HEK293 (cell line): ENCODE measurements around the gene FRMPD2.

Source experiments
- CTCF ChIA-PET: fragments of 350-600 bp; formaldehyde crosslinking; extraction: SDS; loops from one replicate; lab custom pipeline; 2021; ENCODE audit warnings: antibody characterized with exemption; lab: Yijun Ruan, JAX
- POLR2A ChIA-PET: fragments of 300-600 bp; formaldehyde crosslinking; extraction: SDS; loops from one replicate; lab custom pipeline; 2020; ENCODE audit warnings: antibody characterized with exemption, inconsistent platforms; lab: Yijun Ruan, JAX
- H3K27ac ChIP-seq: fragments of 200-500 bp; sonication (Bioruptor generic); 2 replicates; pipeline ENCODE4 v1.5.1; 2014; ENCODE audit warnings: low read depth, low read length, control low read depth, inconsistent platforms; ENCODE audit errors: extremely low read depth
- H3K36me3 ChIP-seq, 2 experiments: fragments of 200-500 bp in 1 of 2; sonication (Bioruptor generic) in 1 of 2; 1 replicate in 1 of 2; 2 replicates in 1 of 2; pipeline ENCODE4 v1.5.1; 2014 to 2017; ENCODE audit warnings: inconsistent platforms in 2 of 2, low read length in 2 of 2; ENCODE audit not compliant: control insufficient read depth in 2 of 2, insufficient read depth in 1 of 2
- H3K4me1 ChIP-seq: fragments of 200-500 bp; sonication (Bioruptor generic); 2 replicates; pipeline ENCODE4 v1.5.1; 2014; ENCODE audit warnings: mild to moderate bottlenecking, low read length, inconsistent platforms; ENCODE audit not compliant: control insufficient read depth, insufficient read depth
- H3K4me3 ChIP-seq: 2 replicates; pipeline ENCODE4 v1.5.1; 2011; ENCODE audit warnings: low read depth, mild to moderate bottlenecking, control low read depth, low read length, moderate library complexity
- H3K9me3 ChIP-seq: fragments of 200-500 bp; sonication (Bioruptor generic); 2 replicates; pipeline ENCODE4 v1.5.1; 2014; ENCODE audit warnings: low read depth, low read length, inconsistent platforms; ENCODE audit not compliant: control insufficient read depth, insufficient read depth
- MYNN ChIP-seq: fragments of 450-650 bp; formaldehyde crosslinking; IDR thresholded peaks from 2 replicates; pipeline ENCODE4 v1.5.1; 2016; ENCODE audit warnings: missing biosample characterization, missing genetic modification characterization, borderline replicate concordance
- SP3 ChIP-seq: fragments of 450-650 bp; formaldehyde crosslinking; IDR thresholded peaks from 2 replicates; pipeline ENCODE4 v1.5.1; 2016; ENCODE audit warnings: missing biosample characterization, missing genetic modification characterization
- ZBTB11 ChIP-seq: fragments of 450-650 bp; formaldehyde crosslinking; conservative IDR thresholded peaks from 2 replicates; pipeline ENCODE4 v1.5.1; 2016; ENCODE audit warnings: low read depth, missing biosample characterization, missing genetic modification characterization
- ZNF146 ChIP-seq: fragments of 450-650 bp; formaldehyde crosslinking; IDR thresholded peaks from 2 replicates; pipeline ENCODE4 v1.5.1; 2016; ENCODE audit warnings: missing biosample characterization, missing genetic modification characterization
- ZNF16 ChIP-seq: fragments of 450-650 bp; formaldehyde crosslinking; IDR thresholded peaks from 2 replicates; pipeline ENCODE4 v1.5.1; 2016; ENCODE audit warnings: low read depth, missing biosample characterization, missing genetic modification characterization
- ZNF2 ChIP-seq: fragments of 450-650 bp; formaldehyde crosslinking; IDR thresholded peaks from 2 replicates; pipeline ENCODE4 v1.5.1; 2016; ENCODE audit warnings: missing biosample characterization, missing genetic modification characterization
- ZNF549 ChIP-seq: fragments of 450-650 bp; IDR thresholded peaks from 2 replicates; pipeline ENCODE4 v1.5.1; 2018; ENCODE audit warnings: missing biosample characterization, missing genetic modification characterization, mild to moderate bottlenecking, inconsistent platforms, moderate library complexity
- ZNF558 ChIP-seq: fragments of 450-650 bp; formaldehyde crosslinking; IDR thresholded peaks from 2 replicates; pipeline ENCODE4 v1.5.1; 2016; ENCODE audit warnings: missing biosample characterization, missing genetic modification characterization
- ZNF624 ChIP-seq: fragments of 450-650 bp; formaldehyde crosslinking; IDR thresholded peaks from 2 replicates; pipeline ENCODE4 v1.5.1; 2017; ENCODE audit warnings: missing biosample characterization, missing genetic modification characterization
- ZNF76 ChIP-seq: fragments of 450-650 bp; formaldehyde crosslinking; IDR thresholded peaks from 2 replicates; pipeline ENCODE4; 2016; ENCODE audit warnings: low read depth, missing biosample characterization, missing genetic modification characterization, borderline replicate concordance
- ZNF791 ChIP-seq: fragments of 450-650 bp; formaldehyde crosslinking; IDR thresholded peaks from 2 replicates; pipeline ENCODE4 v1.5.1; 2016; ENCODE audit warnings: missing biosample characterization, missing genetic modification characterization
- ZNF837 ChIP-seq: fragments of 450-650 bp; formaldehyde crosslinking; IDR thresholded peaks from 2 replicates; pipeline ENCODE4 v1.5.1; 2016; ENCODE audit warnings: missing biosample characterization, missing genetic modification characterization
- ZSCAN30 ChIP-seq: fragments of 450-650 bp; IDR thresholded peaks from 2 replicates; pipeline ENCODE4 v1.5.1; 2018; ENCODE audit warnings: missing biosample characterization, mild to moderate bottlenecking, missing genetic modification characterization, moderate library complexity
- TF ChIP-seq, protein P1 (sequence below): fragments of 450-650 bp; formaldehyde crosslinking; IDR thresholded peaks from 2 replicates; pipeline ENCODE4 v1.5.1; 2016; ENCODE audit warnings: missing biosample characterization, missing genetic modification characterization
- TF ChIP-seq, protein P2 (sequence below): fragments of 450-650 bp; formaldehyde crosslinking; IDR thresholded peaks from 2 replicates; pipeline ENCODE4 v1.5.1; 2017; ENCODE audit warnings: missing biosample characterization, missing genetic modification characterization
- TF ChIP-seq, protein P3 (sequence below): fragments of 450-650 bp; formaldehyde crosslinking; IDR thresholded peaks from 2 replicates; pipeline ENCODE4 v1.5.1; 2016; ENCODE audit warnings: missing biosample characterization, missing genetic modification characterization, borderline replicate concordance

FRMPD2 gene

GRCh38 chr10:48249004-48249762 lies 25.3 kb downstream of the FRMPD2 start:
- no peak for TF ChIP-seq MYNN (tag by site-specific recombination)
- no peak overlapping the region for H3K4me3 ChIP-seq
- CTCF ChIA-PET = interaction anchor here (1.0 kb wide), 2 partner anchors 12 to 24 kb away, joined by 3 read pairs; no protein-coding TSS in a partner anchor
- no peaks in the 10 kb centered on the region; the same call in 1 of the 2 replicates for H3K4me1 ChIP-seq
- POLR2A ChIA-PET = no interaction called here
- no peaks in the 10 kb centered on the region for H3K9me3 ChIP-seq
- no peak overlapping the region for H3K27ac ChIP-seq
- no peaks in the 10 kb centered on the region for H3K36me3 ChIP-seq

DNA sequence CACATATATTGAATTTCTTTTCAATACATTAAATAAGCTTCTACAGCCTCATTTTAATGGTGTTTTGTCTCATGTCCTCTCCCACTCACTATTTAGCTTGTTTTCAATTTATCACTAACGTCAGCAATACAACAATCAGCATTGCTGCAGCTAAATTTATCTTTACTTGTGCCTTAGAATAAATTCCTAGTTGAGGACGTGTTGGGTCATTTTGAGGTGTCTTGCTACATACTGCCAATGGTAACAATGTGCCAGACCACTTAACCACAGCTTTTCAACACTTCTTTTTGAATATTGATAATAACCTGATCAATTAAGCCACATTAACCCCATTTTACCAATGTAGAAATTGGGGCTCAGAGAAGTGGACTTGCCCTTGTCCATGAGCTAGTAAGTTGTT lies 26.0 kb downstream of the FRMPD2 start:
- TF ChIP-seq ZNF791 (tag by site-specific recombination) = no peak
- TF ChIP-seq, protein P1, sequence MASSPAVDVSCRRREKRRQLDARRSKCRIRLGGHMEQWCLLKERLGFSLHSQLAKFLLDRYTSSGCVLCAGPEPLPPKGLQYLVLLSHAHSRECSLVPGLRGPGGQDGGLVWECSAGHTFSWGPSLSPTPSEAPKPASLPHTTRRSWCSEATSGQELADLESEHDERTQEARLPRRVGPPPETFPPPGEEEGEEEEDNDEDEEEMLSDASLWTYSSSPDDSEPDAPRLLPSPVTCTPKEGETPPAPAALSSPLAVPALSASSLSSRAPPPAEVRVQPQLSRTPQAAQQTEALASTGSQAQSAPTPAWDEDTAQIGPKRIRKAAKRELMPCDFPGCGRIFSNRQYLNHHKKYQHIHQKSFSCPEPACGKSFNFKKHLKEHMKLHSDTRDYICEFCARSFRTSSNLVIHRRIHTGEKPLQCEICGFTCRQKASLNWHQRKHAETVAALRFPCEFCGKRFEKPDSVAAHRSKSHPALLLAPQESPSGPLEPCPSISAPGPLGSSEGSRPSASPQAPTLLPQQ (tag by site-specific recombination) = no peak
- no peak for TF ChIP-seq SP3 (tag by site-specific recombination)
- no peak for TF ChIP-seq ZBTB11 (tag by site-specific recombination)

GRCh38 chr10:48247680-48248079 lies 26.8 kb downstream of the FRMPD2 start:
- POLR2A ChIA-PET = no interaction called here
- no peaks in the 10 kb centered on the region for H3K36me3 ChIP-seq
- CTCF ChIA-PET = no interaction called here
- no peak overlapping the region for H3K4me3 ChIP-seq
- no peak overlapping the region for H3K27ac ChIP-seq
- no peaks in the 10 kb centered on the region for H3K9me3 ChIP-seq
- H3K4me1 ChIP-seq = no peaks in the 10 kb centered on the region; the same call in 1 of the 2 replicates
- no peak for TF ChIP-seq ZNF2 (tag by site-specific recombination)
- TF ChIP-seq, protein P2, sequence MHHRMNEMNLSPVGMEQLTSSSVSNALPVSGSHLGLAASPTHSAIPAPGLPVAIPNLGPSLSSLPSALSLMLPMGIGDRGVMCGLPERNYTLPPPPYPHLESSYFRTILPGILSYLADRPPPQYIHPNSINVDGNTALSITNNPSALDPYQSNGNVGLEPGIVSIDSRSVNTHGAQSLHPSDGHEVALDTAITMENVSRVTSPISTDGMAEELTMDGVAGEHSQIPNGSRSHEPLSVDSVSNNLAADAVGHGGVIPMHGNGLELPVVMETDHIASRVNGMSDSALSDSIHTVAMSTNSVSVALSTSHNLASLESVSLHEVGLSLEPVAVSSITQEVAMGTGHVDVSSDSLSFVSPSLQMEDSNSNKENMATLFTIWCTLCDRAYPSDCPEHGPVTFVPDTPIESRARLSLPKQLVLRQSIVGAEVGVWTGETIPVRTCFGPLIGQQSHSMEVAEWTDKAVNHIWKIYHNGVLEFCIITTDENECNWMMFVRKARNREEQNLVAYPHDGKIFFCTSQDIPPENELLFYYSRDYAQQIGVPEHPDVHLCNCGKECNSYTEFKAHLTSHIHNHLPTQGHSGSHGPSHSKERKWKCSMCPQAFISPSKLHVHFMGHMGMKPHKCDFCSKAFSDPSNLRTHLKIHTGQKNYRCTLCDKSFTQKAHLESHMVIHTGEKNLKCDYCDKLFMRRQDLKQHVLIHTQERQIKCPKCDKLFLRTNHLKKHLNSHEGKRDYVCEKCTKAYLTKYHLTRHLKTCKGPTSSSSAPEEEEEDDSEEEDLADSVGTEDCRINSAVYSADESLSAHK (tag by site-specific recombination) = no peak
- no peak for TF ChIP-seq ZSCAN30 (tag by site-specific recombination)
- TF ChIP-seq ZNF837 = no peak
- no peak for TF ChIP-seq ZNF624 (tag by site-specific recombination)
- TF ChIP-seq ZNF146 (tag by site-specific recombination) = no peak
- no peak for TF ChIP-seq ZNF549 (tag by site-specific recombination)
- TF ChIP-seq, protein P3, sequence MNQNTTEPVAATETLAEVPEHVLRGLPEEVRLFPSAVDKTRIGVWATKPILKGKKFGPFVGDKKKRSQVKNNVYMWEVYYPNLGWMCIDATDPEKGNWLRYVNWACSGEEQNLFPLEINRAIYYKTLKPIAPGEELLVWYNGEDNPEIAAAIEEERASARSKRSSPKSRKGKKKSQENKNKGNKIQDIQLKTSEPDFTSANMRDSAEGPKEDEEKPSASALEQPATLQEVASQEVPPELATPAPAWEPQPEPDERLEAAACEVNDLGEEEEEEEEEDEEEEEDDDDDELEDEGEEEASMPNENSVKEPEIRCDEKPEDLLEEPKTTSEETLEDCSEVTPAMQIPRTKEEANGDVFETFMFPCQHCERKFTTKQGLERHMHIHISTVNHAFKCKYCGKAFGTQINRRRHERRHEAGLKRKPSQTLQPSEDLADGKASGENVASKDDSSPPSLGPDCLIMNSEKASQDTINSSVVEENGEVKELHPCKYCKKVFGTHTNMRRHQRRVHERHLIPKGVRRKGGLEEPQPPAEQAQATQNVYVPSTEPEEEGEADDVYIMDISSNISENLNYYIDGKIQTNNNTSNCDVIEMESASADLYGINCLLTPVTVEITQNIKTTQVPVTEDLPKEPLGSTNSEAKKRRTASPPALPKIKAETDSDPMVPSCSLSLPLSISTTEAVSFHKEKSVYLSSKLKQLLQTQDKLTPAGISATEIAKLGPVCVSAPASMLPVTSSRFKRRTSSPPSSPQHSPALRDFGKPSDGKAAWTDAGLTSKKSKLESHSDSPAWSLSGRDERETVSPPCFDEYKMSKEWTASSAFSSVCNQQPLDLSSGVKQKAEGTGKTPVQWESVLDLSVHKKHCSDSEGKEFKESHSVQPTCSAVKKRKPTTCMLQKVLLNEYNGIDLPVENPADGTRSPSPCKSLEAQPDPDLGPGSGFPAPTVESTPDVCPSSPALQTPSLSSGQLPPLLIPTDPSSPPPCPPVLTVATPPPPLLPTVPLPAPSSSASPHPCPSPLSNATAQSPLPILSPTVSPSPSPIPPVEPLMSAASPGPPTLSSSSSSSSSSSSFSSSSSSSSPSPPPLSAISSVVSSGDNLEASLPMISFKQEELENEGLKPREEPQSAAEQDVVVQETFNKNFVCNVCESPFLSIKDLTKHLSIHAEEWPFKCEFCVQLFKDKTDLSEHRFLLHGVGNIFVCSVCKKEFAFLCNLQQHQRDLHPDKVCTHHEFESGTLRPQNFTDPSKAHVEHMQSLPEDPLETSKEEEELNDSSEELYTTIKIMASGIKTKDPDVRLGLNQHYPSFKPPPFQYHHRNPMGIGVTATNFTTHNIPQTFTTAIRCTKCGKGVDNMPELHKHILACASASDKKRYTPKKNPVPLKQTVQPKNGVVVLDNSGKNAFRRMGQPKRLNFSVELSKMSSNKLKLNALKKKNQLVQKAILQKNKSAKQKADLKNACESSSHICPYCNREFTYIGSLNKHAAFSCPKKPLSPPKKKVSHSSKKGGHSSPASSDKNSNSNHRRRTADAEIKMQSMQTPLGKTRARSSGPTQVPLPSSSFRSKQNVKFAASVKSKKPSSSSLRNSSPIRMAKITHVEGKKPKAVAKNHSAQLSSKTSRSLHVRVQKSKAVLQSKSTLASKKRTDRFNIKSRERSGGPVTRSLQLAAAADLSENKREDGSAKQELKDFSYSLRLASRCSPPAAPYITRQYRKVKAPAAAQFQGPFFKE = no peak
- no peak for TF ChIP-seq ZNF558 (tag by site-specific recombination)
- no peak for TF ChIP-seq ZNF76 (tag by site-specific recombination)
- TF ChIP-seq ZNF16 = no peak

More for the DNA sequence above, 26.0 kb downstream of the FRMPD2 start:
- H3K27ac ChIP-seq = no peak overlapping the region
- CTCF ChIA-PET = interaction anchor here (1.0 kb wide), 1 partner anchor 23 kb away, joined by 3 read pairs; no protein-coding TSS in a partner anchor
- H3K9me3 ChIP-seq = no peaks in the 10 kb centered on the region
- no peaks in the 10 kb centered on the region; the same call in 1 of the 2 replicates for H3K4me1 ChIP-seq
- POLR2A ChIA-PET = no interaction called here
- no peaks in the 10 kb centered on the region for H3K36me3 ChIP-seq
- no peak overlapping the region for H3K4me3 ChIP-seq
